Thyroid gland (tissue), 4 donors: Measurements from ENCODE around the gene SUCLG2. TPM values are rescaled to one million over a fixed set of nuclear protein-coding genes. Genes with fewer than 3 reads are reported as not detected.

Experiments
- DNase-seq, 2 donors: peaks; one replicate each; pipeline ENCODE4 v3.0.0-alpha.2; 2019
- H3K27ac ChIP-seq, 3 donors: fragments of 200-600 bp; sonication (generic); 1 replicate in 2 of 3; 2 replicates in 1 of 3; pipeline ENCODE4 v1.5.1; 2016 to 2019; ENCODE audit warnings: mild to moderate bottlenecking in 1 of 3, moderate library complexity in 1 of 3
- H3K27me3 ChIP-seq: fragments of 200-600 bp; sonication (generic); one replicate; pipeline ENCODE4 v1.5.1; 2019
- H3K36me3 ChIP-seq, 2 donors: fragments of 200-600 bp; sonication (generic); one replicate each; pipeline ENCODE4 v1.5.1; 2016 to 2019
- H3K4me1 ChIP-seq, 2 donors: fragments of 200-600 bp; sonication (generic); one replicate each; pipeline ENCODE4 v1.5.1; 2017 to 2019
- H3K4me3 ChIP-seq, 3 donors: fragments of 200-600 bp; sonication (generic); replicated peaks in 1 of 3; 1 replicate in 2 of 3; 2 replicates in 1 of 3; pipeline ENCODE4 v1.5.1; 2016; ENCODE audit warnings: mild to moderate bottlenecking in 1 of 3
- H3K9me3 ChIP-seq: fragments of 200-600 bp; sonication (generic); one replicate; pipeline ENCODE4 v1.5.1; 2017
- CTCF ChIP-seq, 6 experiments: fragments of 200-600 bp in 3 of 6; fragments of 450-650 bp in 3 of 6; sonication (generic) in 3 of 6; IDR thresholded peaks; one replicate each; pipeline ENCODE4 v1.5.1; 2016 to 2019; ENCODE audit warnings: antibody characterized with exemption in 6 of 6, mild to moderate bottlenecking in 2 of 6, inconsistent platforms in 1 of 6, moderate library complexity in 1 of 6
- POLR2A ChIP-seq, 2 donors: fragments of 450-650 bp; IDR thresholded peaks; one replicate each; pipeline ENCODE4 v1.6.1; 2017; ENCODE audit warnings: antibody characterized with exemption in 2 of 2, mild to moderate bottlenecking in 2 of 2, moderate library complexity in 1 of 2
- WGBS, 2 donors: methylation state at CpG; one replicate each; pipeline ENCODE4 v1.1.5; 2017; 5-methylcytosine and 5-hydroxymethylcytosine counted together
- intact Hi-C: fragments of 100-400 bp; cut with DNase I; formaldehyde crosslinking; loops from one replicate; pipeline ENCODE4 v1.15.1; 2023
- total RNA-seq, 4 donors: library from RNA; depleted of rRNA; stranded (reverse); fragments of >200 nt; gene quantifications; one replicate each; pipeline ENCODE4 v1.2.3, GENCODE V29; 2016

SUCLG2 gene
- total RNA-seq, 4 donors from 2014 or later, result 64.4 to 70.9 (median 70.7) TPM

GRCh38 chr3:67567893-67568292 lies 86.5 kb downstream of the SUCLG2 start:
- intact Hi-C loops, result no loop called here
- no peaks in the 10 kb centered on the region for H3K9me3 ChIP-seq
- DNase-seq, result no peak
- no peak for TF ChIP-seq POLR2A (IDR thresholded peaks at IDR 0.05)
- no peak for TF ChIP-seq CTCF (IDR thresholded peaks at IDR 0.05)
- H3K27ac ChIP-seq, result no peak overlapping the region
- no peak overlapping the region for H3K4me3 ChIP-seq
- no peaks in the 10 kb centered on the region for H3K27me3 ChIP-seq
- no peaks in the 10 kb centered on the region for H3K4me1 ChIP-seq
- no peaks in the 10 kb centered on the region for H3K36me3 ChIP-seq
- 83 to 84% methylated on average over 5 of the region's 5 CpGs for WGBS, 2 donors

DNA sequence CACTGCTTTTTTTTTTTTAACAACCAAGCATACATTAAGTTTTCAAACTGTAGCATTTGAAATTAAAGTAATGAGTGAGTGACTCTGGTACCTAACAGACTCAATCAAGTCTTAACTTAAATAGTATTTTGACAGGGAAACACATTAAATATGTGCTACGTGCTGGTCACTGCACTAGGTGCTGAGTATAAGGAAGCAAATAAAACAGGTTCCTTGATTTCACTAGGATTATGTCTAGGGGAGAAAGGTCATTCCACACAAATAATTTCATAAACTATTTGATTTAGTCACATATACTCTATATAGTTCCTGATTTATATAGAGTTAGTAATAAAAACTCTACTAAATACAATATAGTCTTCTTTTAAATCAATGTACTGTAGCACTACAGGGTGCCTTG lies 89.4 kb downstream of the SUCLG2 start:
- no peak for DNase-seq
- Histone ChIP-seq H3K9me3 (no peaks in the 10 kb centered on the region), H3K27me3 (no peaks in the 10 kb centered on the region), H3K27ac (no peak overlapping the region), H3K4me3 (no peak overlapping the region), H3K4me1 (peaks cover 9 to 12% of the 10 kb centered on the region in 2 donors), H3K36me3 (no peaks in the 10 kb centered on the region)
- TF ChIP-seq CTCF (IDR thresholded peaks at IDR 0.05) (no peak), POLR2A (IDR thresholded peaks at IDR 0.05) (no peak)
- intact Hi-C loops, result no loop called here
- 92 to 97% methylated on average over 1 of the region's 1 CpG for WGBS, 2 donors

GRCh38 chr3:67564008-67564407 lies 90.4 kb downstream of the SUCLG2 start:
- no peak for DNase-seq
- no peak overlapping the region for H3K4me3 ChIP-seq
- TF ChIP-seq CTCF (IDR thresholded peaks at IDR 0.05) (no peak), POLR2A (IDR thresholded peaks at IDR 0.05) (no peak)
- H3K27ac ChIP-seq, result no peak overlapping the region
- H3K36me3 ChIP-seq, result no peaks in the 10 kb centered on the region
- no peaks in the 10 kb centered on the region for H3K27me3 ChIP-seq
- 80 to 83% methylated on average over 3 of the region's 3 CpGs for WGBS, 2 donors
- no peaks in the 10 kb centered on the region for H3K9me3 ChIP-seq
- intact Hi-C loops, result no loop called here
- H3K4me1 ChIP-seq, result peaks cover 9 to 12% of the 10 kb centered on the region in 2 donors

GRCh38 chr3:67561667-67562394 lies 92.6 kb downstream of the SUCLG2 start:
- no peak for DNase-seq
- Histone ChIP-seq H3K4me3 (no peak overlapping the region), H3K36me3 (no peaks in the 10 kb centered on the region), H3K4me1 (peaks cover 9 to 12% of the 10 kb centered on the region in 2 donors), H3K27me3 (no peaks in the 10 kb centered on the region), H3K9me3 (no peaks in the 10 kb centered on the region), H3K27ac (no peak overlapping the region)
- 71 to 84% methylated on average over 2 of the region's 2 CpGs for WGBS, 2 donors
- intact Hi-C loops, result no loop called here
- TF ChIP-seq CTCF (IDR thresholded peaks at IDR 0.05), result no peak
- no peak for TF ChIP-seq POLR2A (IDR thresholded peaks at IDR 0.05)

GRCh38 chr3:67561266-67561665 lies 93.1 kb downstream of the SUCLG2 start:
- H3K4me3 ChIP-seq, result no peak overlapping the region
- TF ChIP-seq CTCF (IDR thresholded peaks at IDR 0.05) (no peak), POLR2A (IDR thresholded peaks at IDR 0.05) (no peak)
- H3K9me3 ChIP-seq, result no peaks in the 10 kb centered on the region
- H3K4me1 ChIP-seq, result peaks cover 9 to 12% of the 10 kb centered on the region in 2 donors
- no peak overlapping the region for H3K27ac ChIP-seq
- 0 to 43% methylated on average over 1 of the region's 1 CpG for WGBS, 2 donors
- H3K36me3 ChIP-seq, result no peaks in the 10 kb centered on the region
- no peak for DNase-seq
- intact Hi-C loops, result no loop called here
- no peaks in the 10 kb centered on the region for H3K27me3 ChIP-seq
